NCI-H2227 (cell line): ENCODE data around the gene RUVBL2.
A peak's percentile ranks its signal among the peaks of the same experiment; 100 is the strongest.

ENCODE experiments used
- DNase-seq: peaks from one replicate; lab custom pipeline; 2025; ENCODE audit not compliant: unreplicated experiment; lab: John Stamatoyannopoulos, UW

Gene RUVBL2

GRCh38 chr19:48987323-48987722 is 6.4 kb upstream of the RUVBL2 start:
- DNase-seq = no peak

GRCh38 chr19:48988286-48988685 is 5.4 kb upstream of the RUVBL2 start:
- no peak for DNase-seq

- DNase-seq = no peak
Observed at GRCh38 chr19:48988860-48989259, 4.8 kb upstream of the RUVBL2 start.

GRCh38 chr19:48989701-48990291 is 3.9 kb upstream of the RUVBL2 start:
- no peak for DNase-seq

- DNase-seq = no peak
Observed at GRCh38 chr19:48990400-48990799, 3.3 kb upstream of the RUVBL2 start.

GRCh38 chr19:48991011-48991609 is 2.6 kb upstream of the RUVBL2 start:
- no peak for DNase-seq

GRCh38 chr19:48991873-48992580 is 1.7 kb upstream of the RUVBL2 start:
- DNase-seq = peak; percentile 53

GRCh38 chr19:48992581-48993174 is 1.0 kb upstream of the RUVBL2 start:
- DNase-seq = peak; percentile 42

GRCh38 chr19:48994035-48994386 is 324 bp downstream of the RUVBL2 start:
- DNase-seq = no peak

GRCh38 chr19:48997972-48998371 is 4.3 kb downstream of the RUVBL2 start:
- DNase-seq = peak; percentile 39

GRCh38 chr19:48999481-49000325 is 6.0 kb downstream of the RUVBL2 start:
- peak; percentile 21 for DNase-seq

- no peak for DNase-seq
Observed at GRCh38 chr19:49004133-49004532, 10.4 kb downstream of the RUVBL2 start.

GRCh38 chr19:49004964-49005614 is 11.4 kb downstream of the RUVBL2 start:
- no peak for DNase-seq

- no peak for DNase-seq
Observed at GRCh38 chr19:49006905-49007304, 13.2 kb downstream of the RUVBL2 start.

GRCh38 chr19:49009828-49010227 is 16.1 kb downstream of the RUVBL2 start:
- no peak for DNase-seq

GRCh38 chr19:49010453-49010852 is 16.8 kb downstream of the RUVBL2 start:
- DNase-seq = no peak

- no peak for DNase-seq
Observed at GRCh38 chr19:49011194-49011593, 17.5 kb downstream of the RUVBL2 start.

- DNase-seq = no peak
Observed at GRCh38 chr19:49014123-49014869, 20.6 kb downstream of the RUVBL2 start.

- no peak for DNase-seq
Observed at GRCh38 chr19:49014870-49015255, 21.2 kb downstream of the RUVBL2 start.
